Measurements from ENCODE around the gene WDR70. TPM values are rescaled to one million over a fixed set of nuclear protein-coding genes. Genes with fewer than 3 reads are reported as not detected.

The WDR70 gene
- total RNA-seq, 2 donors from 2014 or later, result 34.2 to 36.1 TPM

GRCh38 chr5:37799865-37800421 lies 420.8 kb downstream of the WDR70 start:
- TF ChIP-seq CTCF (conservative IDR thresholded peaks at IDR 0.05), result no peak
- H3K4me1 ChIP-seq (ENCODE audit: control insufficient read depth, insufficient read depth, low read length), result peaks cover 3% of the 10 kb centered on the region
- 80 to 90% methylated on average over 1 to 2 of the region's 2 CpGs for WGBS, 2 experiments (ENCODE audit: insufficient coverage in 1 of 2, insufficient read length in 1 of 2)
- no peak overlapping the region for H3K9ac ChIP-seq (ENCODE audit: extremely low read depth, low read length, poor library complexity, severe bottlenecking)
- H3K27me3 ChIP-seq (ENCODE audit: control insufficient read depth, insufficient read depth, low read length, poor library complexity, severe bottlenecking), result no peaks in the 10 kb centered on the region
- Mint-ChIP-seq H3K4me1 (peaks cover 14% of the 10 kb centered on the region), H3K27ac (no peak overlapping the region), H3K36me3 (ENCODE audit: low read depth) (peaks cover 4% of the 10 kb centered on the region), H3K9me3 (peaks cover 11% of the 10 kb centered on the region), H3K27me3 (ENCODE audit: insufficient read depth) (peaks cover 4% of the 10 kb centered on the region), H3K4me3 (no peak overlapping the region)
- H3K4me3 ChIP-seq (ENCODE audit: low read length), result no peak overlapping the region
- no peaks in the 10 kb centered on the region for H3K36me3 ChIP-seq (ENCODE audit: control insufficient read depth, insufficient read depth, low read length)
- peaks cover 22% of the 10 kb centered on the region for H3K9me3 ChIP-seq (ENCODE audit: control insufficient read depth, low read length)
- DNase-seq, result no peak
- no peak overlapping the region for H3K27ac ChIP-seq (ENCODE audit: low read depth, low read length)

DNA sequence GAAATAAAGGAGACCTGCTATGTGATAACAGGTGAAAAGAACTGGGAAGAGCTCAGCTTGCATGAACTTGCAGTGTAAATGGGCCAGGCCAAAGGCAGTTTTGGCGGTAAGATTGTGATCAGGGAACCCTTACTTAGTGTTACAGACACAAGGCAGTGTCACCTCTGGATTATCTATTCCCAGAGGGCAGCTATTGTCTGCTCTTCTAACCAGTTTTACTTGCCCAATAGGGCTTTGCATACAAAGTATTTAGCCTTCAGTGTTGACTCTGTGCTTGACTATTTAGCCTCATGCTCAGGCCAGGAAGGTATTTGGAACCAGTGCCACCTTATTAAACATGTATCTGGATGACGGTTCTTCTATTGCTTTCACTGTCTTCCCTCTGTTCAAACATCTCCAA lies 422.4 kb downstream of the WDR70 start:
- Histone ChIP-seq H3K36me3 (ENCODE audit: control insufficient read depth, insufficient read depth, low read length) (no peaks in the 10 kb centered on the region), H3K4me1 (ENCODE audit: control insufficient read depth, insufficient read depth, low read length) (peaks cover 3% of the 10 kb centered on the region), H3K9ac (ENCODE audit: extremely low read depth, low read length, poor library complexity, severe bottlenecking) (no peak overlapping the region), H3K27ac (ENCODE audit: low read depth, low read length) (no peak overlapping the region), H3K9me3 (ENCODE audit: control insufficient read depth, low read length) (peaks cover 13% of the 10 kb centered on the region), H3K4me3 (ENCODE audit: low read length) (no peak overlapping the region), H3K27me3 (ENCODE audit: control insufficient read depth, insufficient read depth, low read length, poor library complexity, severe bottlenecking) (no peaks in the 10 kb centered on the region)
- 73 to 100% methylated on average over 2 of the region's 2 CpGs for WGBS, 2 experiments (ENCODE audit: insufficient coverage in 1 of 2, insufficient read length in 1 of 2)
- Mint-ChIP-seq H3K4me1 (peaks cover 14% of the 10 kb centered on the region), H3K27me3 (ENCODE audit: insufficient read depth) (peaks cover 12% of the 10 kb centered on the region), H3K9me3 (no peaks in the 10 kb centered on the region), H3K4me3 (no peak overlapping the region), H3K27ac (no peak overlapping the region), H3K36me3 (ENCODE audit: low read depth) (no peaks in the 10 kb centered on the region)
- no peak for TF ChIP-seq CTCF (conservative IDR thresholded peaks at IDR 0.05)
- no peak for DNase-seq

Other genes with a start within 250 kb of the WDR70 start
- 10 to 100 TPM; 17.2 to 22.8 TPM for gene CPLANE1, start 129.9 kb upstream of the WDR70 start, total RNA-seq
- 10 to 100 TPM; 68.6 to 75.3 TPM for gene NUP155, start 8.2 kb upstream of the WDR70 start, total RNA-seq